WTC11 (cell line): ENCODE results near the gene MADD. TPM values are rescaled to one million over a fixed set of nuclear protein-coding genes. Genes with fewer than 3 reads are reported as not detected.

ENCODE experiments used
- ATAC-seq: fragments of 200-7000 bp; cut with Tn5 transposase; 2 replicates; pipeline ENCODE4 v1.10.0; 2021; ENCODE audit warnings: mild to moderate bottlenecking, moderate library complexity
- CTCF ChIA-PET: fragments of 300-600 bp; sonication (Branson Sonifier 250); formaldehyde crosslinking; loops from one replicate; lab custom pipeline; 2021; ENCODE audit warnings: antibody characterized with exemption; lab: Charles Lee
- POLR2A ChIA-PET: fragments of 350-600 bp; sonication (Branson Sonifier 250); formaldehyde crosslinking; loops from one replicate; lab custom pipeline; 2021; ENCODE audit warnings: antibody characterized with exemption; lab: Charles Lee
- DNase-seq: peaks from one replicate; pipeline ENCODE4 v3.0.0; 2021; ENCODE audit warnings: low spot score
- H3K27ac Mint-ChIP-seq: 2 replicates; pipeline ENCODE4 v1.8.0; 2021; ENCODE audit warnings: mixed read lengths
- H3K27me3 Mint-ChIP-seq: 2 replicates; pipeline ENCODE4 v1.8.0; 2021; ENCODE audit warnings: low read depth, mild to moderate bottlenecking, moderate library complexity, mixed read lengths
- H3K36me3 Mint-ChIP-seq: 2 replicates; pipeline ENCODE4 v1.8.0; 2021; ENCODE audit warnings: mixed read lengths
- H3K4me1 Mint-ChIP-seq: 2 replicates; pipeline ENCODE4 v1.8.0; 2022; ENCODE audit warnings: mixed read lengths
- H3K4me3 Mint-ChIP-seq: 2 replicates; pipeline ENCODE4 v1.8.0; 2021; ENCODE audit warnings: mild to moderate bottlenecking, moderate library complexity, mixed read lengths
- H3K9me3 Mint-ChIP-seq: 2 replicates; pipeline ENCODE4 v1.8.0; 2021; ENCODE audit warnings: mixed read lengths
- AFF4 ChIP-seq: sonication (generic); formaldehyde crosslinking; IDR thresholded peaks from 2 replicates; pipeline ENCODE4 v1.8.1; 2023; ENCODE audit warnings: mild to moderate bottlenecking, missing genetic modification reagents, borderline replicate concordance
- AR ChIP-seq: fragments of 250-450 bp; sonication (Bioruptor Pico); IDR thresholded peaks from 2 replicates; pipeline ENCODE4 v1.9.0; 2021; ENCODE audit warnings: mild to moderate bottlenecking
- ATF2 ChIP-seq: sonication (generic); formaldehyde crosslinking; IDR thresholded peaks from 2 replicates; pipeline ENCODE4 v1.8.1; 2022; ENCODE audit warnings: low read depth, missing genetic modification reagents, borderline replicate concordance
- CREB1 ChIP-seq: sonication (generic); formaldehyde crosslinking; IDR thresholded peaks from 2 replicates; pipeline ENCODE4 v1.8.0; 2023; ENCODE audit warnings: mild to moderate bottlenecking, missing genetic modification reagents
- CREM ChIP-seq: sonication (generic); formaldehyde crosslinking; IDR thresholded peaks from 2 replicates; pipeline ENCODE4 v1.8.1; 2022; ENCODE audit warnings: mild to moderate bottlenecking, missing genetic modification reagents, moderate library complexity
- E2F5 ChIP-seq: sonication (generic); formaldehyde crosslinking; IDR thresholded peaks from 2 replicates; pipeline ENCODE4 v1.8.1; 2022; ENCODE audit warnings: mild to moderate bottlenecking, moderate library complexity, missing genetic modification reagents
- FOXK1 ChIP-seq: sonication (generic); formaldehyde crosslinking; IDR thresholded peaks from 2 replicates; pipeline ENCODE4 v1.8.0; 2022; ENCODE audit warnings: mild to moderate bottlenecking, moderate library complexity, missing genetic modification reagents
- FOXP1 ChIP-seq: sonication (generic); formaldehyde crosslinking; IDR thresholded peaks from 2 replicates; pipeline ENCODE4 v1.8.0; 2022; ENCODE audit warnings: missing genetic modification reagents, mild to moderate bottlenecking, moderate library complexity, borderline replicate concordance
- MLX ChIP-seq: sonication (generic); formaldehyde crosslinking; IDR thresholded peaks from 2 replicates; pipeline ENCODE4 v1.8.1; 2023; ENCODE audit warnings: mild to moderate bottlenecking, missing genetic modification reagents, moderate library complexity
- NFE2L1 ChIP-seq: sonication (generic); formaldehyde crosslinking; IDR thresholded peaks from 2 replicates; pipeline ENCODE4 v1.8.1; 2023; ENCODE audit warnings: missing genetic modification reagents
- NFYB ChIP-seq: sonication (generic); formaldehyde crosslinking; conservative IDR thresholded peaks from 2 replicates; pipeline ENCODE4 v1.8.0; 2022; ENCODE audit warnings: low read depth, missing genetic modification reagents
- PREB ChIP-seq: sonication (generic); formaldehyde crosslinking; IDR thresholded peaks from 2 replicates; pipeline ENCODE4 v1.8.1; 2022; ENCODE audit warnings: mild to moderate bottlenecking, missing genetic modification reagents, moderate library complexity, borderline replicate concordance
- RELA ChIP-seq: sonication (generic); formaldehyde crosslinking; IDR thresholded peaks from 2 replicates; pipeline ENCODE4 v1.8.1; 2022; ENCODE audit warnings: missing genetic modification reagents, mild to moderate bottlenecking, borderline replicate concordance
- SMAD4 ChIP-seq: sonication (generic); formaldehyde crosslinking; IDR thresholded peaks from 2 replicates; pipeline ENCODE4 v1.8.0; 2022; ENCODE audit warnings: mild to moderate bottlenecking, missing genetic modification reagents
- TEAD1 ChIP-seq: sonication (generic); formaldehyde crosslinking; IDR thresholded peaks from 2 replicates; pipeline ENCODE4 v1.8.0; 2022; ENCODE audit warnings: mild to moderate bottlenecking, missing genetic modification reagents
- TP53 ChIP-seq: sonication (generic); formaldehyde crosslinking; IDR thresholded peaks from 2 replicates; pipeline ENCODE4 v1.8.1; 2023; ENCODE audit warnings: mild to moderate bottlenecking, missing genetic modification reagents
- ZNF121 ChIP-seq: sonication (generic); formaldehyde crosslinking; IDR thresholded peaks from 2 replicates; pipeline ENCODE4 v1.8.0; 2023; ENCODE audit warnings: missing genetic modification reagents
- ZNF263 ChIP-seq: sonication (generic); formaldehyde crosslinking; IDR thresholded peaks from 2 replicates; pipeline ENCODE4 v1.8.1; 2022; ENCODE audit warnings: low read depth, mild to moderate bottlenecking, moderate library complexity, missing genetic modification reagents
- ZNF317 ChIP-seq: sonication (generic); formaldehyde crosslinking; IDR thresholded peaks from 2 replicates; pipeline ENCODE4 v1.8.1; 2023; ENCODE audit warnings: low read depth, mild to moderate bottlenecking, moderate library complexity, missing genetic modification reagents, borderline replicate concordance
- ZNF396 ChIP-seq: fragments of 250-450 bp; sonication (Bioruptor Pico); IDR thresholded peaks from 2 replicates; pipeline ENCODE4 v1.8.0; 2021; ENCODE audit warnings: mild to moderate bottlenecking, moderate library complexity, borderline replicate concordance
- ZNF425 ChIP-seq: fragments of 250-450 bp; sonication (Bioruptor Pico); conservative IDR thresholded peaks from 2 replicates; pipeline ENCODE4 v1.9.0; 2021; ENCODE audit warnings: mild to moderate bottlenecking
- total RNA-seq: library from RNA; stranded (reverse); gene quantifications from 3 replicates; pipeline ENCODE4 v1.2.3, GENCODE V29; 2021

MADD gene
- total RNA-seq, 1 experiment from 2014 or later = 47.5 TPM

- no peak for TF ChIP-seq FOXP1 (CRISPR knock-in tag)
- no peak for TF ChIP-seq TP53 (CRISPR knock-in tag)
These were observed 21.6 kb upstream of the MADD start (continued) for GRCh38 chr11:47248304-47248663.

GRCh38 chr11:47248664-47249377 lies 21.1 kb upstream of the MADD start, which contains the start of gene ACP2:
TSS of gene ACP2 (minus strand) at chr11:47248814. CDS start at chr11:47248789, 25 bp downstream.
- Mint-ChIP-seq H3K4me3 (peak within 1 kb of the TSS; percentile 98), H3K4me1 (peaks cover 9% of the 10 kb centered on the region), H3K27me3 (no peaks in the 10 kb centered on the region), H3K9me3 (no peaks in the 10 kb centered on the region), H3K36me3 (peaks cover 4% of the 10 kb centered on the region; the same call in 1 of the 2 replicates), H3K27ac (peak within 1 kb of the TSS; percentile 100)
- peak; percentile 91 for DNase-seq
- CTCF ChIA-PET = interaction anchor here (0.5 to 4.9 kb wide), 19 partner anchors 10 to 310 kb away, joined by 3 to 120 read pairs (median 5); partner anchors contain the start of genes DDB2 and NR1H3
- POLR2A ChIA-PET = interaction anchor here (0.6 to 2.4 kb wide), 10 partner anchors 9 to 71 kb away, joined by 3 to 44 read pairs (median 4); partner anchors contain the start of genes DDB2, MADD and NR1H3
- ATAC-seq = peak; percentile 93
- peak; percentile 85; the same call in 1 of the 2 replicates for TF ChIP-seq CREM (CRISPR knock-in tag)
- no peak for TF ChIP-seq NFYB (CRISPR knock-in tag)
- 0 out of 2 replicates have a peak, but pooled peaks have one; percentile 77 for TF ChIP-seq MLX (CRISPR knock-in tag)
- TF ChIP-seq E2F5 (CRISPR knock-in tag) = peak; percentile 86
- TF ChIP-seq PREB (CRISPR knock-in tag) = peak; percentile 81; the same call in 1 of the 2 replicates
- TF ChIP-seq TEAD1 = peak; percentile 62
- no peak for TF ChIP-seq NFE2L1 (CRISPR knock-in tag)
- no peak for TF ChIP-seq AR (CRISPR knock-in tag)
- no peak for TF ChIP-seq ZNF263
- peak; percentile 78; the same call in 1 of the 2 replicates for TF ChIP-seq RELA (CRISPR knock-in tag)
- 0 out of 2 replicates have a peak, but pooled peaks have one; percentile 34 for TF ChIP-seq ZNF317 (CRISPR knock-in tag)
- no peak for TF ChIP-seq ZNF425
- peak; percentile 91; the same call in 1 of the 2 replicates for TF ChIP-seq AFF4 (CRISPR knock-in tag)
- TF ChIP-seq ATF2 (CRISPR knock-in tag) = no peak
- no peak; the same call in 1 of the 2 replicates for TF ChIP-seq CREB1 (CRISPR knock-in tag)
- peak; percentile 81; the same call in 1 of the 2 replicates for TF ChIP-seq FOXK1
- no peak for TF ChIP-seq SMAD4 (CRISPR knock-in tag)
- no peak for TF ChIP-seq ZNF396
- TF ChIP-seq ZNF121 (CRISPR knock-in tag) = no peak; the same call in 1 of the 2 replicates
